HG03159 (cell line): Measurements from ENCODE around the gene SLC8A2.

ENCODE experiments used
- ATAC-seq: cut with Tn5 transposase; IDR thresholded peaks from one replicate; pipeline ENCODE4 v1.9.1; 2021; ENCODE audit warnings: mild to moderate bottlenecking, moderate library complexity; ENCODE audit not compliant: unreplicated experiment

Gene SLC8A2

DNA sequence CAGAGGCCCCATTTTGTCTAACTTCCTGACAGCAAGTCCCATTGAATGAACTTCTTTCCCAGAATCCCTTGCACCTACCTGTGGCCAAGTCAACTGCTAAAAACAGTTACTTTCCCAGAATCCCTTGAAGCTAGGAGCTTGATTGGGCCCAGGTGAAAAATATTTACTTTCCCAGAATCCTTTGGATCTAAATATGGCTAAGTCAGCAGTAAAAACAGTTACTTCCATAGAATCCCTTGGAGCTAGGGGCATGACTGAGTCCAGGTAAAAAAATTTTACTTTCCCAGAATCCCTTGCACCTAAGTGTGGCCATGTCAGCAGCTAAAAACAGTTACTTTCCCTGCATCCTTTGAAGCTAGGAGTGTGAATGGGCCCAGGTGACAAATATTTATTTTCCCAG lies 39.2 kb downstream of the SLC8A2 start:
- no peak for ATAC-seq

DNA sequence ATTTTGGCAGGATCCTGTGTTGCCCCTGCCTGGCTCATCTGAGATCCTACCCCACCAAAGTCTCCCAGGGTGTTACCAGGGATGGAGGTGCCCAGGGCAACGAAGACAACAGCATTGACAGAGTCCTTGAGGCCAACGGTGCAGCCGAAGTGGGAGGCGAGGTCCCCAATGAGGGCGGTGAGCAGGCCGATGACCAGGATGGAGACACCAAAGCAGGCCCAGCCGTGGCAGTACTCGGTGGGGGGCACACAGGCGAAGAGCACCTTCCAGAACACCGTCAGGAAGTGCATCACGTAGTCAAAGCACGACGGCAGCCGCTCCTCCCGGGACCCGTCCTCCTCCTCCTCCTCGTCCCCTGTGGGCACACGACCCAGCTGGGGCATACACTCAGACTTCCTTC lies 39.6 kb downstream of the SLC8A2 start:
- ATAC-seq, result no peak

DNA sequence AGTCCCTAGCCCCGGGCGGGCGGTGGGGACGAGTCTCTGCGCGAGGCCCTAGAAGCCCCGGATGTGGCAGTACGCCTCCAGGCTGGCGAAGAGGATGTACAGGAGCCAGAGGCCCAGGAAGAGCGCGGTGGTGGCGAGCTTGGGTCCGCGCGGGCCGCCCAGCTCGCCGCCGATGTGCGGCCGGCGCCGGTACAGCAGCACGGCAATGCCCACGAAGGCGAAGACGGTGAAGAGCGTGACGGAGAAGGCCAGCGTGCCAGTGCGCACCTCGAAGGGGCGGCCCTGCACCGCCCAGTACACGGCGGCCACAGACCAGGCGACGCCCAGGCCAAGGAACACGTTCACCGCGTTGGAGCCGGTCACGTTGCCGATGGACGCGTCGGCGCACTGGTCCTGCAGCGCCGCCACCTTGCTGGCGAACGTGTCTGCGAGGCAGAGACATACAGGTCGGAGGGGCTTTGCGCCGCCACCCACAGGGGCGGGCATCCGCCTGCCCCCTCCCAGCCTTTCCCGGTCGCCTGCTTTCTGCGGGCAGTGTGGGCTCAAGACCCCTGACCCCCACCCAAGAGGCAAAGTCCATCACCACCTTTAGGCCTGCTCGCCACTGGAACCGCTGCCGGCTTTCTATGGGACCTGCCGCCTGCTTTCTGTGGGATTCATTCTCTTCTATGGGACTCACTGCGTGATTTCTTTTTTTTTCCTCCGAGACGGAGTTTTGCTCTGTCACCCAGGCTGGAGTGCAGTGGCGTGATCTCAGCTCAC lies 41.5 kb downstream of the SLC8A2 start:
- no peak for ATAC-seq

DNA sequence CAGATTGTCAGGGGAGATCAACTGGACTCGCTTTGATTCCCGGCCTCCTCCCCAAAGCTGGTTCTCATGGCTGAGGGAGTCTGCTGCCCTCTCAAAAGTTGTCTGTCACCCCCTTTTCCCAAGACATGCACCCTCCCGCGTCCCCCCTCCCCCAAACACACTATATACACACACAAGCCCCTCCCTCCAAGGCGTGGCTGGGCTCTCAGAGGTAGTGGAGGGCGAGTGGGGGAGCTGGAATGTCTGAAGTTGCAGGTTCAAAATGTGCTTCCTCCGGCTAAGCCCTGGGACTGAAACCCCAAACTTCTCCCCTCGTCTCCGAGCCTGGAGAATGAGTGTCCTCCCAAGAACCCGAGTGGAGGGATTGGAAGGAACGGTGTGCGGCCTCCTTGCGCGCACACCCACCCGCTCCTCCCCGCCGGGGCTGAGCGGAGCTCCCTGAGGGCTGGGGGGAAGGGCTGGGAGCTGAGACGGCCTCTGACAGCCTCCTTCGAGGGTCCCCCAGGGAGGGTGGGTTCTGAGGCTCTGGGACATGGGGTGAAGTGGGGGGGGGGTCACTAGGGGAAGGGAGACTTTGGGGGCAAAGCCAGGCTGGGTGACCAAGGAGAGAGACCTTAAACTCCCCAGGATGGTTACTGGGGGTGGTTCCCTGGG lies 42.4 kb downstream of the SLC8A2 start:
- no peak for ATAC-seq

DNA sequence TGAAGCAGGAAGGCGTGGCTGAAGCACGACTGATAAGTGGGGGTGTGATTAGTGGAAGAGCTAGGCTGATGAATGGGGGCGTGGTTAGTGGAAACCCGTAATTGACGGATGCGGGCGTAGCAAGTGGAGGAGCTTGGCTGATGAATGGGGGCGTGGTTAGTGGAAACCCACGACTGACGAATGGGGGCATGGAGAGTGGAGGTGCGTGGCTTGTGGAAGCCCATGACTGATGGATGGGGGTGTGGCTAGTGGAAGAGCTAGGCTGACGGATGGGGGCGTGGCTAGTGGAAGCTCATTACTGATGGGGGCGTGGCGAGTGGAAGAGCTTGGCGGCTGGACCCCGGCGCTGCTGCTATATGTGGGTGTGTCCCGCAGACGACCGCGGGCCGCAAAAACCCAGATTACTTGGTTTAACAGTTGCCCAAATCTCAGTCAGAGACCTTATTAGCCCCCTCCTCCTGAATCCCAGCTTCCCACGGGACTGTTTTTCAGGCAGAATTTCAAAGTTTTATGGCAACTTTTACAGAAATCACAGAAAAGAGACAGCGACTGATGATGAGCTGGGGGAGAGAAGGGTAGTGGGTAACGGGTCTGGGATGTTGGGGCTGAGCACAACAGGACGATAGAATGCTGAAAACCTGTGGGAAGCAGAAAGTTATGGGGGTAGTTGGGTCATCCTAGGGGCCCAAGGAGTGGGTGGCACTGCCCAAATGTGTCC lies 43.4 kb downstream of the SLC8A2 start:
- no peak for ATAC-seq

DNA sequence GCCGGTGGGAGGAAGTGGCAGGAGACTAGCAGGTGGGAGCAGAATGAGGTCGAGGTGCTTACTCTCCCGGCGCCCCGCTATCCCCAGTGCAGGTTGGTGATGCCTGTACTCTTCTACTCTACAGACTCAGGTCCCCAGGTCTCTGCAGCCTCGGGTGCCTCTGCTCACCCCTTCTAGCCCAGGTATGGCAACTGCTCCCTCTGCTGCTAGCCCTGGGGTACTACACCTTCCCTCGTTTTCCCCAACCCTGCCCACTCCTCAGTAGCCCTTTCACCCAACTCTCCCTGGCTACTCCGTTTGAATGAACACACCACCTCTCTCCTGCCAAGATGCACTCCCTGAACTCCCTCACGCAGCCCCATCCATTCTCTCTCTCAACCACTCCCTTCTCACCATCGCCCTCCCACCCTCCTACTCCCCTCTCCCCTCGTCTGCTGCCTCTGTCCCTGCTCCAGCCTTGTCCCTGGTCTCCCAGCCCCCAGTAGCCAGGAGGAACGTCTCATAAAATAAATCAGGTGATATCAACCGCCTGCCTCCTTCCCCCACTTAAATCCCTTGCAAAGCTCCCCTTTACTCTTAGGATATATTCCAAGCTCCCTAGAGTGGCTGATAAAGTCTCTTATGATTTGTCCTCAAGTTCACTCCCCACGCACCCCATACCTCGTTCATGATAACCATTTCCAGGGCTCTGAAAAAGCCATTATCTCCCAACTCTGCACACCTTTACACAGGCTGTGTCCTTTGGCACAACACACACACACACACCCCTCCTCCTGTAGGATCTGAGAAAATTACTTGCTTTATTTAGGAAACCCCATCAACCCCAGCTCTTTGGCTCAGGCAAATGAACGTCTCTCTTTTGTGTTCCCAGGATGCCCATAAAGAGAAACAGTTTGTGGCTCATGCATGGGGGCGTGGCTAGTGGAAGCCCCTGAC lies 44.2 kb downstream of the SLC8A2 start:
- no peak for ATAC-seq

DNA sequence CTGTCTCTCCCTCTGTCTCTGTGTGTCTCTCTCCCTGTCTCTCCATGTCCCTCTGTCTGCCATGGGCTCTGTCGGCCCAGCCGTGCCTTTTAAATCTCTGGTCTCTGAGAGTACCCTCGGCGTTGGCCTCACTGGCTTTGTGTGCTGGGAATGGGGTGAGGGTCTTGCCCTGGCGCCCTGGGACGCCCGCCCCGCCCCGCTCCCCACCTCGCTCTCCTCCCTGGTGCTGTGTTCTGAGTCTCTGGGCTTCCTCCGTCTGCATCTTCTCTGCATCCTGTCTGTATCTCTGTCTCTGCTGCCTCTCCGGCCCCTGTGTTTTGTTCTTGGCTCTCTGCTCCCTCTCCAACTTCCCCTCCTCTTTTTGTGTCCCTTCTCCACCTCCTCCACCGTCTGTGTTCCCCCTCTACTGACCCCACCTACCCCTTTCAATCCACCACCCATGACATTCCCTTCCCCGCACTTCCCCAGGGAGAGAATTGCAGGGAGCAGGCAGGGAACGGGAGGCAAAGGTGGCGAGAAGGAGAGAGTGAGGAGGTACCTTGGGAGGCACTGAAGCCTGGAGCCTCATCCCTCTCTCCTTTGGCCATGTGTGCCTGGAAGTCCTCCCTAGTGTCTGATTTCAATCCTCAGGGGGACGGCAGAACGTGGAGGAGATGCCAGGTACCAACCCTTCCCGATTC lies 48.4 kb downstream of the SLC8A2 start:
- no peak for ATAC-seq

DNA sequence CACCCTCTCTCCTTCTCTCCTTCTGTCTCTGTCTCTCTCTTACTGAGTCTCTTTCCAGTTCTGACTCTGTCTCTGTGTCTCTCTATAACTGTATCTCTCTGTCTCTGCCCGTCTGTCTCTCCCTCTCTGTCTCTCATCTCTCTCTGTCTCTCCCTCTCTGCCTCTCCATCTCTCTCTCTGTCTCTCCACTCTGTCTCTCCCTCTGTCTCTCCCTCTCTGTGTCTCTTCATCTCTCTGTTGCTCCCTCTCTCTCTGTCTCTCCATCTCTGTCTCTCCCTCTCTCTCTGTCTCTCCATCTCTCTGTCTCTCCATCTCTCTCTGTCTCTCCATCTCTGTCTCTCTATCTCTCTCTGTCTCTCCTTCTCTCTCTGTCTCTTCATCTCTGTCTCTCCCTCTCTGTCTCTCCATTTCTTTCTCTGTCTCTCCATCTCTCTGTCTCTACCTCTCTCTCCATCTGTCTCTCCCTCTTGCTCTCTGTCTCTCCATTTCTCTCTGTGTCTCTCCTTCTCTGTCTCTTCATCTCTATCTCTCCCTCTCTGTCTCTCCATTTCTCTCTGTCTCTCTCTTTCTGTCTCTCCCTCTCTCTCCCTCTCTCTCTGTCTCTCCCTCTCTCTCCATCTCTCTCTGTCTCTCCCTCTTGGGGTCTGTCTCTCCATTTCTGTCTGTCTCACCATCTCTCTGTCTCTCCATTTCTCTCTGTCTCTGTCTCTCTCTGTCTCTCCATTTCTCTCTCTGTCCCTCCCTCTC lies 49.1 kb downstream of the SLC8A2 start:
- no peak for ATAC-seq

DNA sequence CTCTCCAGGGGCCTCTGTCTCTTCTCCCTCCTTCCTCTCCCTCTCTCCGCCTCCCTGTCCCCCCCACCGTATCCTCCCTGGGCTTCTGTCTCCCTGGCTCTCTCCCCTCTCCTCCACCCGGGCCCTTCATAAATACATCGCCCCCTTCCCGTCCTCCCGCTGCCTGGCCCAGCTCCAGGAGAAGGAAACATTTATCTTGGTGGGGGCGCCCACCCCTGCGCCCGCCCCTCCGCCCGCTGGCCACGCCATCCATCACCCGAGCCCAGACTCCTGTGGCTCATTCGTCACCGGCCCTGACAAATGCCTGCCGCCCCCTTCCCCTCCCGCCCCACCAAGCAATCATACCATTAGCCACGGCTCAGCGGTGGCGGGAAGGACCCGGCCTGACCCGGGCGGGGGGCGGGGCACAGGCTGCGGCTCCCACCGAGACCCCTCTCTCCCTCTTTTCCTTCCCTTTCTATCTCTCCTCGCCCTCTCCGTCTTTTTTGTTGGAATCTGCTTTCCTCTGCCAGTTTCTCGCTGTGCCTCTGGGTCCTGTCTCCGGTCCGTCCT lies 49.8 kb downstream of the SLC8A2 start:
- no peak for ATAC-seq

DNA sequence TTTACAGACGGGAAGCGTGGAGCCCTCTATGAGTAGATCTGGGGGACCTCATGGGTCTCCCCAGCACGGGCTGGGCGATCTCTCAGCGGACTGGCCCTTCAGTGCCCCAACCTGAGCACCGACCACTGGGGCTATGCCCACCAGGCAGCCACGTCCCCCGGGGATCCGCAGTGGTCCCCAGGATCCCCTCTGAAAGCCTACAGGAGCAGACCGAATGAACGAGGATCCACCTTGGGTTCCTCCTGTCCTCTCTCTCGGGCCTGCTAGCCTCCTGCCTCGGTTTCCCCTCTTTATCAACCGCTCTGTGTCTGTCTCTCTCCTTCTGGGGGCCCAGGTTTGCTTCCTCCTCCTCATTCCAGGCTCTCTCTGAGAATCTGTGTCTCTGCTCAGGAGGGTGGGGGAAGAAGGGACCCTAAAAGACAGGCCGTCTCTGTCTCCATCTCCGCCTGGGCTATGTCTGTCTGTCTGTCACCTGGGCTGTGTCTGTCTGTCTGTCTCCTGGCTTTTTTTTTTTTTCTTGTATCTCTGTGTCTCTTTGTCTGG lies 50.4 kb downstream of the SLC8A2 start:
- no peak for ATAC-seq

DNA sequence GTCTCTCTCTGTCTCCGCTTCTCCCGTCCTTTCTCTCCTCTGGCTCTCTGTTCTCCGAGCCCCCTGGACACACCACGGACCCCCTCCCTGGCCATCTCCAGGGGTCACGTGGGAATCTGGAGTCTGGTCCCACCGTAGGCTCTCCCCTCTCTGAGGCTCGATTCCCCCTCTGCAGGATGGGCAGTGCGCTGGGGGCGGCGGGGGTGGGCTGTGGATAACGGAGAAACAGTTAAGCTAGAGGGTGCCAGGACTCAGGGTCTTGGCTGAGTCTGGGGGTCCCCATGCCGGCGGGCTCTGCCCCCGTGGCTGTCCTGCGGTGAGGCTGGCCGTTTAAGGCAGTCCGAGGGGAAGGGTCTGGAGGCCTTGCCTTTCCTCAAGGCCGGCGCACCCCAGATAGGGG lies 51.9 kb downstream of the SLC8A2 start:
- ATAC-seq, result no peak

DNA sequence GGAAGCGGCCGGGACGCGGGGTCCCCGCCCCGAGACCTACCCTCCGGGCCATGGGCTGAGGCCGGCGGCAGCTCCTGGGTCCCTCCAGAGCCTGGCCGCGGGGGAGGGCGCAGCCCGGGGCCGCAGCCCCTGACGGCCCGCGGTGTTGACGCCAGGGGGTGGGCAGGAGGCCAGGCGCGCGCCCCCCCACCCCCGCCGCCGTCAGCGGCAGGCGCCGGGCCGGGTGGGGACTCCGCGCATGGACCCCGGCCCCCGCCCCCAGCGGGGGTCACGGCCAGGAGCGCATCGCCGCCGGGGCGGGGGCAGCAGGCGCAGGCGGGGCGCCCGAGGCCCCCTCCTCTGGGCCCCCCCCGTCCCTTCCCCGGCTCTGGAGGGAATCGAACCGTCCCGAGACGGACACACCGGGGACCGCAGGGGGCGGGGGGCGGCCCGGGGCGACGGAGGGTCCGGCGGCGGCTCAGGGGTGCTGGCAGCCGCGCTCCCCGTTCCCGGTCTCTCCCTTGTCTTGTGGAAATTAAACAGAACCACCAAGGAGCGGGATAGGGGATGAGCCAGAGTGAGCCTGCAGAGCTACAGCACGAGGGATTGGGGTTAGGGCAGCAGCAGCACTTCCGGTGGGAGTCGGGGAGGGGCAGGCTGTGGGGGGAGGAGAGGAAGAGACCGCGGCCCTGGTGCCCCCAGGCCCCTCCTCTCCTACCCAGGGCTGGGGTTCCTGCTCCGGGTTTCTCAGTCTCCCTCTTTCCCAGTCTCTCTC lies 52.5 kb downstream of the SLC8A2 start, which contains the start of gene MEIS3:
MEIS3 (minus strand) TSS at position 498 of the 754 bp plus-strand sequence; CDS start at position 52, 446 bp downstream.
- no peak for ATAC-seq

DNA sequence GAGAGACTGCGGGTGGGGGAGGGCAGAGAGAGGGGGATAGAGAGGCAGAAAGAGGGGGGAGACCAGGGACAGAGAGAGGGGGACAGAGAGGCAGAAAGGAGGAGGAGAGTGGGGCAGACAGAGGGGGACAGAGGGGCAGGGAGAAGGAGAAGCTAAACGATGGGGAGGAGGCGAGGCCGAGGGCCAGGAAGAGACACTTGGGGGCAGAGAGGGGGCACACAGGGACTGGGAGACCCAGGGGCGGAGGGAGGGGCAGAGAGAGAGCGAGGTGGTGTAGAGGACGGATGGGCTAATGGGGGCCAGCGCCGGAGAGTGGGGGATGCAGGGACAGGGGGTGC lies 53.0 kb downstream of the SLC8A2 start:
- no peak for ATAC-seq

DNA sequence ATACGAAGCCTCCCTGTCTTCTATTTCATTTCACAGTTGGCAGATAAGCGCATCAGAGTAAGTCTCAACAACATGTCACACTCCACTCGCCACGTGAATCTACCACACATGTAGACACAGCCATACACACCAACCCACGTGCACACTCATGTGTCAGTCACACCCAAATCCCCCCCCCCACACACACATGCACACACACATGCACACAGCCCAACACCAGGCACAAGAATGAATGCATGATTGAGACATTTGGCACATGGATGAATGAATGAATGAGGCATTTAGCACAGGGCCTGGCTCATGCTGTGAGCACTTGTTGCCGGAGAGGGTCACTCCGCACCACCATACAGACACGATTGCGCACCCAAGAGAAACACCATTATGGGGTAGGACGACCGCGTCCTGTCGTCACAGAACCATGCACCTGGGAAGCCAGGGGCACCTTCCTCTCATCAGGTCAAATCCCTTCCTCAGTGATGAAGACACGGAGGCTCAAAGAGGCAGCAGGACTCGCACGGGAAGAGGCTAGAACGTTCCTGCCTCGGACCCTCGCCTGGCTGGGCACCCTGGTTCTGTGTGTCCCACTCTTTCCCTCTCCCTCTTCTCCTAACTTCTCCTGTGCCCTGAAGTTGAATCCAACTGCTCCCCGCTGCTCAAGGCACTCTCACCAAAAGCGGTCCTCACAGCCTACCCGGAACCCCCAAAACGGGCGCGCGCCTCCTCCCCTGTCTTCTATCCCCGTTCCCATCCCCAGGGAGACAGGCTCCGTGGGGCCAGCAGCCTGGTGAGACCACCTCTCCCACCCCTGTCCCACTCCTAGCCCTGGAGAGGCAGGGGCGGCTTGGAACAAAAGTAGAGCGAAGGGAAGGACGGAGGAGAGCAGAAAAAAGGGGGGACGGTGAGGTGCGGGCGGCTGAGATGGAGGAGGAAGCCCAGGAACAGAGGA lies 53.7 kb downstream of the SLC8A2 start:
- no peak for ATAC-seq

DNA sequence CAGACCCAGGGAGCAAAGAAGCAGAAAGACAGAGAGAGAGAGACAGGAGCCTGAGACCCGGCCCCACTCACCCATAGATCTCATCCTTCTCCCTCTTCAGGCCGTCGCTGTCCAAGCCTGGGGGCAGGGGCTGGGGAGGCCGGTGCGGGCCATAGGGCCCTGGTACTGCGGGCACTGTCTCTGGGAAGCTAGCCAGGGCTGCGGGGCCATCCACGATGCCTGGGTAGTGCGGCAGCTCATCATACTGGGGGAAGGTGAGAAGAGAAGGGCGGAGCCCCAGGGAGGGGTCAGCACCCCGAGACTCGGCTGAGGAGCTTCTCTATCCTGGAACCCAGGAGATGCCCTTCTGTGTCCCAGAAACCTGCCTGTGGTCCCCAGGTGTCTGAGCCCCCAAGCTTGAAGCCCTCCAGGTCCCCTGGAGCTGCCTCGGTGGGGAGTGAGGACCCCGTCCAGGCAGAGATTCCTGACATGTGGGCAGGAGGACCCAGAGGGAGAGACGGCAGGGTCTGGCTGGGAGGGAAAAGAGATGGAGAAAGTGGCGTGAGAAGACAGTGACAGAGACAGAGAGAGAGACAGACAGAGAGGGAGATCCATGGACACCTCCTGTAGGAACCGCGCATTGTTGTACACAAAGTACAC lies 54.5 kb downstream of the SLC8A2 start:
- no peak for ATAC-seq

DNA sequence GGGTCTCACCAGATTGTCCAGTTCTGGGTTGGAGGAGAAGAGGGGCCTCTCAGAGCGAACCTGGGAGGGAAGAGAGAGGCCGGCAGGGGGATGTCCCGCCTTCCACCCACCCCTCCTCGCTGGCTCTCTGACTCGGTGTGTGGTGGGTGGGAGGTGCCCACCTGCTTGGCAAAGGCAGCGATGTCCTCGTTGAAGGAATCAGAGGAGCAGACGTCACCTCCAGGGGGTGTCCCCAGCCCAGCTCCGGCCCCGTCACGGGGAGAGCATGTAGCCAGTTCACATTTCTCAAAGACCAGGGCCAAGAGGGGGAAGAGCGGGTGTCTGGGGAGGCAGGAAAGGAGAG lies 55.1 kb downstream of the SLC8A2 start:
- no peak for ATAC-seq
